ENCODE results near the gene ZNF345.

ZNF345 gene

DNA sequence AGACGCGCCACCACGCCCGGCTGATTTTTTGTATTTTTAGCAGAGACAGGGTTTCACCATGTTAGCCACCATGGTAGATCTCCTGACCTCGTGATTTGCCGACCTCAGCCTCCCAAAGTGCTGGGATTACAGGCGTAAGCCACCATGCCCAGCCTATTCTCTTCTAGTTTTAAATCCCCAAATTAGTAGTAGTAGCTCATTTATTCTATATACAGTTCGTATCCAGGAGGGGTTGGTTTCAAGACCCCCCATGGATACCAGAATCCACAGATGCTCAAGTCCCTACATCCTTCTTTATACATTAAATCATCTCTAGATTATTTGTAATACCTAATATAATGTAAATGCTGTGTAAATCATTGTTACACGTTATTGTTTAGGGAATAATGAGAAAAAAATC lies 67.4 kb downstream of the ZNF345 start:
- DNase-seq: no peak

Data from midbrain (tissue), 1 donor.